Mesenchymal stem cell (in vitro differentiated cells and primary cell): ENCODE results near the gene STX1A. TPM values are rescaled to one million over a fixed set of nuclear protein-coding genes. Genes with fewer than 3 reads are reported as not detected.

Source experiments
- DNase-seq: peaks from one replicate; pipeline ENCODE4 v3.0.0-alpha.2; 2013
- H2AFZ ChIP-seq: one replicate; pipeline ENCODE4 v1.6.1; 2013; ENCODE audit warnings: low read depth, mild to moderate bottlenecking, control low read depth, inconsistent platforms, low read length, moderate library complexity
- H2AK5ac ChIP-seq: 2 replicates; pipeline ENCODE4 v1.6.1; 2013; ENCODE audit warnings: low read length, moderate library complexity, mild to moderate bottlenecking, inconsistent platforms; ENCODE audit not compliant: severe bottlenecking
- H2BK120ac ChIP-seq: one replicate; pipeline ENCODE4 v1.6.1; 2013; ENCODE audit warnings: low read depth, mild to moderate bottlenecking, inconsistent platforms, low read length, moderate library complexity
- H2BK12ac ChIP-seq, 2 experiments: one replicate each; pipeline ENCODE4 v1.6.1; 2013; ENCODE audit warnings: inconsistent platforms in 2 of 2, low read length in 2 of 2, mild to moderate bottlenecking in 2 of 2, moderate library complexity in 2 of 2, control low read depth in 1 of 2
- H2BK15ac ChIP-seq: one replicate; pipeline ENCODE4 v1.6.1; 2013; ENCODE audit warnings: mild to moderate bottlenecking, low read depth, inconsistent platforms; ENCODE audit not compliant: poor library complexity, severe bottlenecking
- H2BK5ac ChIP-seq: 2 replicates; pipeline ENCODE4 v1.6.1; 2013; ENCODE audit warnings: low read depth, mild to moderate bottlenecking, low read length, control low read depth, inconsistent platforms; ENCODE audit not compliant: poor library complexity, severe bottlenecking
- H3K14ac ChIP-seq, 2 experiments: one replicate each; pipeline ENCODE4 v1.6.1; 2013; ENCODE audit warnings: inconsistent platforms in 2 of 2, low read length in 2 of 2, control low read depth in 1 of 2, mild to moderate bottlenecking in 1 of 2, moderate library complexity in 1 of 2
- H3K18ac ChIP-seq, 2 experiments: one replicate each; pipeline ENCODE4 v1.6.1; 2013; ENCODE audit warnings: inconsistent platforms in 2 of 2, low read length in 2 of 2, control low read depth in 1 of 2, low read depth in 1 of 2, mild to moderate bottlenecking in 1 of 2
- H3K23ac ChIP-seq, 2 experiments: one replicate each; pipeline ENCODE4 v1.6.1; 2013; ENCODE audit warnings: inconsistent platforms in 2 of 2, low read length in 2 of 2, mild to moderate bottlenecking in 2 of 2, moderate library complexity in 2 of 2, control low read depth in 1 of 2
- H3K27ac ChIP-seq: 2 replicates; pipeline ENCODE4 v1.5.1; 2013; ENCODE audit warnings: mild to moderate bottlenecking, moderate library complexity, low read length, control low read depth, inconsistent platforms; ENCODE audit not compliant: poor library complexity, severe bottlenecking
- H3K27me3 ChIP-seq, 2 experiments: 2 replicates each; pipeline versions ENCODE4 v1.6.1 to v1.7.0; 2013; ENCODE audit warnings: low read length in 2 of 2, mild to moderate bottlenecking in 2 of 2, moderate library complexity in 2 of 2, control low read depth in 1 of 2, inconsistent platforms in 1 of 2; ENCODE audit not compliant: control insufficient read depth in 1 of 2, insufficient read depth in 1 of 2
- H3K36me3 ChIP-seq, 2 experiments: 2 replicates each; pipeline versions ENCODE4 v1.6.1 to v1.7.0; 2013; ENCODE audit warnings: low read length in 2 of 2, control low read depth in 1 of 2, inconsistent platforms in 1 of 2, low read depth in 1 of 2, mild to moderate bottlenecking in 1 of 2; ENCODE audit not compliant: insufficient read depth in 2 of 2, control insufficient read depth in 1 of 2
- H3K4ac ChIP-seq, 2 experiments: one replicate each; pipeline ENCODE4 v1.6.1; 2013; ENCODE audit warnings: inconsistent platforms in 2 of 2, low read length in 2 of 2, mild to moderate bottlenecking in 2 of 2, moderate library complexity in 2 of 2, control low read depth in 1 of 2, low read depth in 1 of 2
- H3K4me1 ChIP-seq: 2 replicates; pipeline ENCODE4 v1.6.1; 2013; ENCODE audit warnings: low read depth, low read length, control low read depth; ENCODE audit not compliant: control insufficient read depth, insufficient read depth
- H3K4me2 ChIP-seq: 2 replicates; pipeline ENCODE4 v1.6.1; 2013; ENCODE audit warnings: low read length, mild to moderate bottlenecking, inconsistent platforms; ENCODE audit not compliant: poor library complexity, severe bottlenecking
- H3K4me3 ChIP-seq, 2 experiments: 2 replicates each; pipeline versions ENCODE4 v1.5.1 to v1.7.0; 2013; ENCODE audit warnings: low read length in 2 of 2, mild to moderate bottlenecking in 2 of 2, control low read depth in 1 of 2, low read depth in 1 of 2; ENCODE audit not compliant: insufficient read depth in 1 of 2
- H3K79me1 ChIP-seq: replicated peaks from 2 replicates; pipeline ENCODE4 v1.6.1; 2013; ENCODE audit warnings: mild to moderate bottlenecking, control low read depth, low read length, inconsistent platforms; ENCODE audit not compliant: poor library complexity, severe bottlenecking
- H3K9ac ChIP-seq: 2 replicates; pipeline ENCODE4 v1.7.0; 2013; ENCODE audit warnings: mild to moderate bottlenecking, low read length, moderate library complexity
- H3K9me3 ChIP-seq: 2 replicates; pipeline ENCODE4 v1.7.0; 2013; ENCODE audit warnings: mild to moderate bottlenecking, low read length; ENCODE audit not compliant: control insufficient read depth
- H4K8ac ChIP-seq: one replicate; pipeline ENCODE4 v1.6.1; 2013; ENCODE audit warnings: inconsistent platforms, mild to moderate bottlenecking, low read length, moderate library complexity
- H4K91ac ChIP-seq: one replicate; pipeline ENCODE4 v1.6.1; 2013; ENCODE audit warnings: mild to moderate bottlenecking, low read length, inconsistent platforms
- WGBS: methylation state at CpG from one replicate; pipeline ENCODE4 v1.1.7; 2013; ENCODE audit warnings: mixed read lengths; 5-methylcytosine and 5-hydroxymethylcytosine counted together
- small RNA-seq: library from polyadenylated mRNA; stranded (forward); fragments of <200 nt; extraction: miRNeasy Mini kit (QIAGEN cat#:217004); gene quantifications from one replicate; pipeline ENCODE3, GENCODE V24; 2013; ENCODE audit warnings: low read depth

STX1A gene

GRCh38 chr7:73649576-73649975 is 69.9 kb downstream of the STX1A start:
- Histone ChIP-seq H3K18ac (no peak overlapping the region), H3K9ac (no peak overlapping the region), H2AK5ac (no peak overlapping the region), H2BK120ac (no peak overlapping the region), H2BK5ac (no peak overlapping the region), H3K14ac (no peak overlapping the region), H4K91ac (no peak overlapping the region), H3K4me2 (no peak overlapping the region), H3K79me1 (no peaks in the 10 kb centered on the region), H3K27me3 (peaks cover 68 to 76% of the 10 kb centered on the region in 2 experiments), H3K36me3 (no peaks in the 10 kb centered on the region), H3K4ac (no peak overlapping the region), H2BK12ac (no peak overlapping the region), H3K23ac (no peak overlapping the region), H3K4me3 (no peak overlapping the region), H2AFZ (no peak overlapping the region), H2BK15ac (no peak overlapping the region), H3K9me3 (no peaks in the 10 kb centered on the region), H3K4me1 (peaks cover 9% of the 10 kb centered on the region), H4K8ac (no peak overlapping the region), H3K27ac (no peak overlapping the region)
- DNase-seq = no peak
- WGBS = 63% methylated on average over 9 of the region's 9 CpGs

Small RNAs within 50 kb of the gene (small RNA-seq; reads per million reads assigned to genes)
- gene MIR4284 = not detected
- not detected for gene RN7SL265P
